Breast epithelium (tissue), 4 donors: ENCODE measurements around the gene GOLGA6A. TPM values are rescaled to one million over a fixed set of nuclear protein-coding genes. Genes with fewer than 3 reads are reported as not detected.
"Not testable (repeated sequence)": the region's sequence is repeated elsewhere in the genome, so short reads cannot be mapped to it uniquely, and the experiment has no call there.

Experiments used
- DNase-seq, 2 donors: peaks; one replicate each; pipeline ENCODE4 v3.0.0-alpha.2; 2019; ENCODE audit warnings: low spot score in 2 of 2
- H3K27ac ChIP-seq, 2 donors: fragments of 200-600 bp; sonication (generic) in 1 of 2; one replicate each; pipeline ENCODE4 v1.5.1; 2016 to 2019; ENCODE audit warnings: mild to moderate bottlenecking in 1 of 2
- H3K27me3 ChIP-seq, 2 donors: fragments of 200-600 bp; sonication (generic) in 1 of 2; one replicate each; pipeline versions ENCODE4 v1.5.1 to v1.6.0; 2017 to 2019; ENCODE audit warnings: control low read depth in 1 of 2, mild to moderate bottlenecking in 1 of 2
- H3K36me3 ChIP-seq: fragments of 200-600 bp; one replicate; pipeline ENCODE4 v1.5.1; 2019
- H3K4me1 ChIP-seq, 2 donors: fragments of 200-600 bp; sonication (generic); one replicate each; pipeline ENCODE4 v1.5.1; 2016 to 2019; ENCODE audit warnings: control low read depth in 1 of 2
- H3K4me3 ChIP-seq, 3 donors: fragments of 200-600 bp; sonication (generic); 1 replicate in 2 of 3; 2 replicates in 1 of 3; pipeline ENCODE4 v1.5.1; 2016 to 2019; ENCODE audit warnings: mild to moderate bottlenecking in 3 of 3, moderate library complexity in 2 of 3
- H3K9me3 ChIP-seq, 2 donors: fragments of 200-600 bp; sonication (generic) in 1 of 2; one replicate each; pipeline ENCODE4 v1.5.1; 2016 to 2019; ENCODE audit warnings: control low read depth in 1 of 2
- CTCF ChIP-seq, 3 donors: fragments of 450-650 bp; IDR thresholded peaks; one replicate each; pipeline ENCODE4 v1.5.1; 2016 to 2017; ENCODE audit warnings: antibody characterized with exemption in 3 of 3, mild to moderate bottlenecking in 3 of 3, moderate library complexity in 3 of 3
- POLR2A ChIP-seq: fragments of 450-650 bp; IDR thresholded peaks from one replicate; pipeline ENCODE4 v1.6.1; 2016; ENCODE audit warnings: antibody characterized with exemption, mild to moderate bottlenecking, moderate library complexity
- POLR2AphosphoS5 ChIP-seq, 3 donors: sonication (generic); formaldehyde crosslinking; IDR thresholded peaks; one replicate each; pipeline ENCODE4 v1.6.1; 2017; ENCODE audit warnings: antibody characterized with exemption in 3 of 3
- intact Hi-C: fragments of 100-400 bp; cut with DNase I; formaldehyde crosslinking; loops from one replicate; pipeline ENCODE4 v1.15.1; 2023; ENCODE audit warnings: low total_unique reads
- total RNA-seq, 3 donors: library from RNA; depleted of rRNA; stranded (reverse); fragments of >200 nt; gene quantifications; one replicate each; pipeline ENCODE4 v1.1.0, GENCODE V29; 2016

The GOLGA6A gene
- total RNA-seq, 3 donors from 2014 or later: 1.0 TPM; not detected in 2

DNA sequence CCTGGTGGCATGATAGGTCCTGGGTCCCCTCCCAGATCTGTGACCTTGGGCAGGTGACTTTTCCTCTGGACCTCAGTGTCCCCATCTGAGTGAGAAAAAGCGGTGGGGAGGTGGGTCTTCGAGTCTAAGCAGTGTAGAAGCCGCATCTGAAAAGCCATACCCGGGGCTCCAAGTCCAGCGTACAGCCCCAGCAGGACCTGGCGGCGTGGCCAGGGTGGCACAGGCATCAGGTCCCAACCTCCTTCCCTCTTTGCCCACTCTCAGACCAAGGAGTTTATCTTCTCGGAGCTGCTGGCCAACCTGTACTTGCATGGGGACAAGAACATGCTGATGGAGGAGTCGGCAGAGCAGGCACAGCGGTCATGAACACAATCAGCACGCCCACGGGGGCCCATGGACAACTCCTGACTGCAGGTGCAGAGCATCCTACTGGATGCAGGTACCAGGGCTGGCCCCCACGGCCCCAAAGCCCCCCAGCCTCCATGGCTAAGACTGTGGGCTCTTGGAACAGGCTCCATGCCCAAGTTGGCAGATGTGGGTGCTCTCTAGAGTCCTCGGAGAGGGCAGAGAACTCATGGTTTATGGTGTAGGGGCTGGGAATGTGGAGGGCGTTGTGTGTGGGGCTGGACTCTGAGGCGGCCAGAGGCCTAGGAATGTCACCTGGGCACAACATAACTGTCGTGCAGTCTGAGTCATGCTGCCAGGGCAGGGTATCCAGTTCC lies 18.8 kb downstream of the GOLGA6A start:
- intact Hi-C loops, H3K4me1 ChIP-seq, H3K27ac ChIP-seq, H3K9me3 ChIP-seq, H3K27me3 ChIP-seq, H3K36me3 ChIP-seq, DNase-seq, H3K4me3 ChIP-seq: not testable (repeated sequence)

DNA sequence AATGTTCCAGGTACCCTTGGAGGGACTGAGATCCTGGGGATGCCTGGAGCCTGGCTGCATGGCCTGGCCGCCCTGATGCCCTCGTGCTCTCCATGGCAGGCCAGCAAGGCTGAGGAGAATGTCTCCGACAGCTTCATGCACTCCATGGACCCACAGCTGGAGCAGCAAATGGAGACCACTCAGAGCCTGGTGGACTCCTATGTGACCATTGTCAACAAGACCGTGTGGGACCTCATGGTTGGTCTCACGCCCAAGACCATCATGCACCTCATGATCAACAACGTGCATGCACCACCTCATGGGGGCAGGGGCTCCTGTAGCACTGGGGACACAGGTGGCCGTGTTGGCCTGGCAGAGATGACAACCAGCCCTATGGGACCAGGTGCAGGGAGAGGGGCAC lies 19.7 kb downstream of the GOLGA6A start:
- Histone ChIP-seq H3K4me3 (no peak overlapping the region), H3K27me3 (no peaks in the 10 kb centered on the region), H3K4me1 (no peaks in the 10 kb centered on the region), H3K36me3 (no peaks in the 10 kb centered on the region), H3K27ac (no peak overlapping the region), H3K9me3 (no peaks in the 10 kb centered on the region)
- no peak for DNase-seq
- intact Hi-C loops: no loop called here
- no peak for TF ChIP-seq POLR2A
- TF ChIP-seq CTCF (IDR thresholded peaks at IDR 0.05): no peak
- TF ChIP-seq POLR2AphosphoS5 (IDR thresholded peaks at IDR 0.05): no peak

- intact Hi-C loops: no loop called here
- no peaks in the 10 kb centered on the region for H3K9me3 ChIP-seq
- H3K4me1 ChIP-seq: no peaks in the 10 kb centered on the region
- no peak overlapping the region for H3K4me3 ChIP-seq
- H3K27ac ChIP-seq: no peak overlapping the region
- TF ChIP-seq POLR2A (no peak), POLR2AphosphoS5 (IDR thresholded peaks at IDR 0.05) (no peak)
- H3K27me3 ChIP-seq: no peaks in the 10 kb centered on the region
- DNase-seq: no peak
- H3K36me3 ChIP-seq: no peaks in the 10 kb centered on the region
These were observed 20.1 kb downstream of the GOLGA6A start for GRCh38 chr15:74062236-74062635.

DNA sequence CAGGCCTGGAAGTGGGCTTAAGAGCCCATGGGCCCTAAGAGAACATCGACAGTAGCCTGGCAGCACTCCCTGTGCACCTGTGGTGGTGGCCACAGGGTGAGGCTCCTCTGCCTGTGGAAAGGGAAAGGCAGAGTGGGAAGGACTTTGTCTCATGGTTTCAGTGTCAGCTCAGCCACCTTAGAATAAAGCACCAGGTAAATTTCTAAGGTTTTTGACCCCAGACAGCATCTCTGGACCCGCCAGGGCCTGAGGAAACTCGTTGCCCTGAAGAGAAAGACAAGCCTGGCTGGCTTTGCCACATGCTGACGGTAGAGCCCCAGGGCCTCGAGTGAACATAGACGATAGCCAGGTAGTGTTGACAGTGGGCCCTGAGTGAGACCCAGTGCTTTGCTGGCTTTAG lies 22.1 kb downstream of the GOLGA6A start:
- H3K9me3 ChIP-seq: no peaks in the 10 kb centered on the region
- no peaks in the 10 kb centered on the region for H3K36me3 ChIP-seq
- H3K27ac ChIP-seq: no peak overlapping the region
- intact Hi-C loops: no loop called here
- no peak for DNase-seq
- no peaks in the 10 kb centered on the region for H3K27me3 ChIP-seq
- no peak for TF ChIP-seq POLR2A
- no peak for TF ChIP-seq POLR2AphosphoS5 (IDR thresholded peaks at IDR 0.05)
- TF ChIP-seq CTCF (IDR thresholded peaks at IDR 0.05): no peak
- H3K4me3 ChIP-seq: no peak overlapping the region
- H3K4me1 ChIP-seq: no peaks in the 10 kb centered on the region

GRCh38 chr15:74059050-74059833 lies 23.1 kb downstream of the GOLGA6A start:
- H3K4me1 ChIP-seq, intact Hi-C loops, H3K27me3 ChIP-seq, H3K27ac ChIP-seq, DNase-seq, H3K9me3 ChIP-seq, H3K4me3 ChIP-seq, H3K36me3 ChIP-seq: not testable (repeated sequence)

DNA sequence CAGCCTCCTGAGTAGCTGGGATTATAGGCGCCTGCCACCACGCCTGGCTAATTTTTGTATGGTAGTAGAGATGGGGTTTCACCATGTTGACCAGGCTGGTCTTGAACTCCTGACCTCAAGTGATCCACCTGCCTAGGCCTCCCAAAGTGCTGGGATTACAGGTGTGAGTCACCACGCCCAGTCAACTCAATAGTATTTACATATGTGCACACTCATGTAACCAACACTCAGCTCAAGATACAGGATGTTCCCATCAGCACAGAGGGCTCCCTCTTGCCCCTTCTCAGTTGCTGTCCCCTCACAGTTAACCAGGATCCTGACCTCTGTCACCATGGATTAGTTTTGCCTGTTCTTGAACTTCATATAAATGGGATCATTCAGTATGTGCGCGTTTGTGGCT lies 26.0 kb downstream of the GOLGA6A start:
- intact Hi-C loops, H3K4me3 ChIP-seq, H3K4me1 ChIP-seq, H3K27ac ChIP-seq, H3K27me3 ChIP-seq, H3K9me3 ChIP-seq, DNase-seq, H3K36me3 ChIP-seq: not testable (repeated sequence)

DNA sequence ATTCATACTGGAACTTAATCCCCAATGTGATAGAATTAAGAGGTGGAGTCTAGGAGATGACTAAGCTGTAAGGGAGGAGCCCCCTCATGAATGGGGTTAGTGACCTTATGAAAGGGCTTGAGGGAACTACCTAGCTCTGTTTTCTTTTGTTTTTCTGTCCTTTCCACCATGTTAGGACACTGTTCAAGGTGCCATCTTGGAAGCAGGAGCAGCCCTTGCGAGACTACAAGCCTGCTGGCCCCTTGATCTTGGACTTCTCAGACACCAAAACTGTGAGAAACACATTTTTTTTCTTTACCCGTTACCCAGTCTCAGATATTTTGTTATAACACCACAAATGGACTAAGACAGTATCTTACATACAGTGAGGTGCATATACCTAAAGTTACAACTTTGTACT lies 26.5 kb downstream of the GOLGA6A start:
- no peak overlapping the region for H3K4me3 ChIP-seq
- no peaks in the 10 kb centered on the region for H3K27me3 ChIP-seq
- no peak overlapping the region for H3K27ac ChIP-seq
- H3K36me3 ChIP-seq: no peaks in the 10 kb centered on the region
- TF ChIP-seq CTCF (IDR thresholded peaks at IDR 0.05): no peak
- no peak for TF ChIP-seq POLR2AphosphoS5 (IDR thresholded peaks at IDR 0.05)
- TF ChIP-seq POLR2A: no peak
- peaks cover 0 to 8% of the 10 kb centered on the region in 2 donors for H3K4me1 ChIP-seq
- no peak for DNase-seq
- intact Hi-C loops: no loop called here
- H3K9me3 ChIP-seq: no peaks in the 10 kb centered on the region
